Adrenal gland (tissue), 12 donors: ENCODE data around the gene MACROD2. TPM values are rescaled to one million over a fixed set of nuclear protein-coding genes. Genes with fewer than 3 reads are reported as not detected.

Experiments used
- DNase-seq, 7 donors: peaks; one replicate each; pipeline ENCODE4 v3.0.0-alpha.2; 2019 to 2020
- H3K27ac ChIP-seq, 5 donors: fragments of 200-600 bp; sonication (generic) in 4 of 5; 1 replicate in 3 of 5; 2 replicates in 2 of 5; pipeline versions ENCODE4 v1.5.1 to v1.8.0; 2016 to 2020; ENCODE audit warnings: mild to moderate bottlenecking in 1 of 5
- H3K27me3 ChIP-seq: fragments of 200-600 bp; 2 replicates; pipeline ENCODE4 v1.8.0; 2021
- H3K36me3 ChIP-seq, 2 donors: fragments of 200-600 bp; replicated peaks in 1 of 2; 1 replicate in 1 of 2; 2 replicates in 1 of 2; pipeline versions ENCODE4 v1.5.1 to v1.8.0; 2018 to 2022
- H3K4me1 ChIP-seq, 2 donors: fragments of 200-600 bp; replicated peaks in 1 of 2; 1 replicate in 1 of 2; 2 replicates in 1 of 2; pipeline versions ENCODE4 v1.5.1 to v1.8.0; 2018 to 2021
- H3K4me3 ChIP-seq, 4 donors: fragments of 200-600 bp; sonication (generic) in 3 of 4; one replicate each; pipeline ENCODE4 v1.5.1; 2016 to 2018
- H3K9me3 ChIP-seq, 3 donors: fragments of 200-600 bp; sonication (generic) in 1 of 3; replicated peaks in 1 of 3; 1 replicate in 2 of 3; 2 replicates in 1 of 3; pipeline versions ENCODE4 v1.5.1 to v1.8.0; 2016 to 2021
- CTCF ChIP-seq, 6 experiments: fragments of 450-650 bp in 4 of 6; fragments of 200-600 bp in 2 of 6; sonication (generic) in 1 of 6; IDR thresholded peaks; 1 replicate in 5 of 6; 2 replicates in 1 of 6; pipeline versions ENCODE4 v1.5.1 to v1.8.0; 2016 to 2021; ENCODE audit warnings: antibody characterized with exemption in 6 of 6, mild to moderate bottlenecking in 2 of 6, moderate library complexity in 1 of 6
- POLR2A ChIP-seq, 2 donors: fragments of 450-650 bp; IDR thresholded peaks; one replicate each; pipeline ENCODE4 v1.6.1; 2017; ENCODE audit warnings: antibody characterized with exemption in 2 of 2, mild to moderate bottlenecking in 2 of 2, moderate library complexity in 1 of 2
- WGBS, 4 donors: extraction: QIAGEN DNeasy Blood & Tissue Kit in 2 of 4; methylation state at CpG; one replicate each; pipeline versions ENCODE4 v1.1.5 to v1.1.7; 2013 to 2017; 5-methylcytosine and 5-hydroxymethylcytosine counted together
- intact Hi-C, 2 donors: fragments of 100-400 bp; cut with DNase I; formaldehyde crosslinking; loops; one replicate each; pipeline versions ENCODE4 v1.14.1 to v1.15.0; 2022 to 2023
- polyA plus RNA-seq, 3 donors: library from polyadenylated mRNA; stranded (reverse); fragments of 200-250 nt in 2 of 3; fragments of 350-450 nt in 1 of 3; fragmentation: Illumina TruSeq in 1 of 3; extraction: RNeasy Lipid Tissue Mini Kit (QIAGEN cat#74804) in 1 of 3; gene quantifications; one replicate each; pipeline ENCODE4 v1.2.3, GENCODE V29; 2013 to 2014
- total RNA-seq, 9 donors: library from RNA; depleted of rRNA in 4 of 9; stranded (reverse); fragments of >200 nt in 4 of 9; fragments of 120-200 nt in 1 of 9; fragmentation: NEBNext Ultra II Directional in 1 of 9; extraction: Animal tissue kit (Norgen Biotek cat#: 25700) in 1 of 9; gene quantifications; one replicate each; pipeline versions ENCODE4 v1.1.0 to v1.2.4, GENCODE V29; 2013 to 2023
- donor health status: healthy with polysubstance abuse.
- donor health status: Bipolar disorder and iron deficiency.
- donor health status: DM: yes; HTN: yes; CAD: no.
- donor health status: DM: no; HTN: no; CAD: no.
- donor health status: DM: no; HTN: no; CAD: no.
- donor health status: DM: yes; HTN: yes; CAD: no.

Gene MACROD2
- total and polyA plus RNA-seq, 12 donors, result 1.1 to 21.2 (median 6.4) TPM

DNA sequence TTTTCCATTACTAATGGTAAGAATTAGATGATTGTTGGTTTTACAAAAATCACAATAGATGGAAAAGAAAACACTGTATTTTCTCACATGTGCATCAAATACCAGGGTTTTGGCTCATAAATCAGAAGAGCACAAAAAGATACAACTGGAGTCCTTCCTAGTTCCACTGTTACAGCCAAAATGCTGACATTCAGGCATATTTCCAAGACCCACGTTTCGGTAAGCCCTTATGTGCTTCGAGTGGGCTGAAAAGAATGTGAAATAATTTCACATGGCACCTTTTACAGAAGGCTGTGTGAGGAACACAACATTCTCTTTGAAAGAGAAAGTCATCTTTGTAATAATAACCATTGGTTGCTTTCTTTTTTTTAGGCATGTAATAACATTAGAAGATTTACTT is 668.8 kb downstream of the MACROD2 start:
- no peak overlapping the region for H3K27ac ChIP-seq
- intact Hi-C loops, result no loop called here
- H3K4me3 ChIP-seq, result no peak overlapping the region
- H3K27me3 ChIP-seq, result no peaks in the 10 kb centered on the region
- H3K9me3 ChIP-seq, result no peaks in the 10 kb centered on the region
- TF ChIP-seq POLR2A (IDR thresholded peaks at IDR 0.05) (no peak), CTCF (IDR thresholded peaks at IDR 0.05) (no peak)
- WGBS, 4 donors, result 53 to 73% (median 62%) methylated on average over 3 of the region's 3 CpGs
- no peaks in the 10 kb centered on the region for H3K36me3 ChIP-seq
- no peaks in the 10 kb centered on the region for H3K4me1 ChIP-seq
- no peak for DNase-seq

- no peak for TF ChIP-seq CTCF (IDR thresholded peaks at IDR 0.05)
- no peak for TF ChIP-seq POLR2A (IDR thresholded peaks at IDR 0.05)
- Histone ChIP-seq H3K4me3 (no peak overlapping the region), H3K9me3 (no peaks in the 10 kb centered on the region), H3K27ac (no peak overlapping the region), H3K27me3 (no peaks in the 10 kb centered on the region), H3K4me1 (no peaks in the 10 kb centered on the region), H3K36me3 (no peaks in the 10 kb centered on the region)
- intact Hi-C loops, result no loop called here
- no peak for DNase-seq
- WGBS, 4 donors, result 60 to 88% (median 76%) methylated on average over 1 of the region's 1 CpG
Observed at GRCh38 chr20:14666696-14667095, 671.4 kb downstream of the MACROD2 start.

GRCh38 chr20:14667226-14667625 is 671.9 kb downstream of the MACROD2 start:
- H3K4me3 ChIP-seq, result no peak overlapping the region
- intact Hi-C loops, result no loop called here
- no peaks in the 10 kb centered on the region for H3K27me3 ChIP-seq
- H3K27ac ChIP-seq, result no peak overlapping the region
- H3K9me3 ChIP-seq, result no peaks in the 10 kb centered on the region
- H3K36me3 ChIP-seq, result no peaks in the 10 kb centered on the region
- no peak for TF ChIP-seq CTCF (IDR thresholded peaks at IDR 0.05)
- no peak for TF ChIP-seq POLR2A (IDR thresholded peaks at IDR 0.05)
- DNase-seq, result no peak
- no peaks in the 10 kb centered on the region for H3K4me1 ChIP-seq
- 69 to 74% (median 71%) methylated on average over 2 of the region's 2 CpGs for WGBS, 4 donors

GRCh38 chr20:14672066-14672465 is 676.8 kb downstream of the MACROD2 start:
- no peaks in the 10 kb centered on the region for H3K4me1 ChIP-seq
- 74 to 88% (median 79%) methylated on average over 2 of the region's 2 CpGs for WGBS, 4 donors
- no peak for DNase-seq
- H3K27ac ChIP-seq, result no peak overlapping the region
- TF ChIP-seq POLR2A (IDR thresholded peaks at IDR 0.05) (no peak), CTCF (IDR thresholded peaks at IDR 0.05) (no peak)
- no peaks in the 10 kb centered on the region for H3K9me3 ChIP-seq
- no peak overlapping the region for H3K4me3 ChIP-seq
- no peaks in the 10 kb centered on the region for H3K36me3 ChIP-seq
- no peaks in the 10 kb centered on the region for H3K27me3 ChIP-seq
- intact Hi-C loops, result no loop called here
